SK-N-SH (cell line): Measurements from ENCODE around the gene LEFTY1.

Experiments used
- ELF1 ChIP-seq: IDR thresholded peaks from 2 replicates; pipeline ENCODE4 v1.4.0; 2012
- GABPA ChIP-seq: IDR thresholded peaks from 2 replicates; pipeline ENCODE4 v1.4.0; 2012; ENCODE audit warnings: low read depth, mild to moderate bottlenecking
- MAX ChIP-seq: IDR thresholded peaks from 2 replicates; pipeline ENCODE4 v1.4.0; 2012; ENCODE audit warnings: low read depth
- POLR2AphosphoS5 ChIP-seq: IDR thresholded peaks from 2 replicates; pipeline ENCODE4 v1.6.1; 2012; ENCODE audit warnings: low read depth, low read length
- SMC3 ChIP-seq: IDR thresholded peaks from 2 replicates; pipeline ENCODE4 v1.6.1; 2012; ENCODE audit warnings: low read depth, low read length, improper control_type of control experiment
- TAF1 ChIP-seq: IDR thresholded peaks from 2 replicates; pipeline ENCODE4 v1.6.1; 2012; ENCODE audit warnings: low read depth, mild to moderate bottlenecking, low read length, moderate library complexity, borderline replicate concordance
- TEAD4 ChIP-seq: IDR thresholded peaks from 2 replicates; pipeline ENCODE4 v1.4.0; 2012; ENCODE audit warnings: mild to moderate bottlenecking, borderline replicate concordance; ENCODE audit not compliant: insufficient read depth
- USF1 ChIP-seq: IDR thresholded peaks from 2 replicates; pipeline ENCODE4 v1.4.0; 2012; ENCODE audit warnings: low read depth, borderline replicate concordance
- USF2 ChIP-seq: fragments of 150-350 bp; IDR thresholded peaks from 2 replicates; pipeline ENCODE4 v1.6.1; 2017; ENCODE audit warnings: antibody characterized with exemption, low read length, low read depth, borderline replicate concordance
- YY1 ChIP-seq: IDR thresholded peaks from 2 replicates; pipeline ENCODE4 v1.4.0; 2012; ENCODE audit warnings: low read depth, mild to moderate bottlenecking
- TF ChIP-seq, protein P1 (sequence below): fragments of 200-600 bp; sonication (generic); IDR thresholded peaks from 2 replicates; pipeline ENCODE4 v1.6.1; 2017; ENCODE audit warnings: antibody characterized with exemption, mild to moderate bottlenecking, moderate library complexity

DNA sequence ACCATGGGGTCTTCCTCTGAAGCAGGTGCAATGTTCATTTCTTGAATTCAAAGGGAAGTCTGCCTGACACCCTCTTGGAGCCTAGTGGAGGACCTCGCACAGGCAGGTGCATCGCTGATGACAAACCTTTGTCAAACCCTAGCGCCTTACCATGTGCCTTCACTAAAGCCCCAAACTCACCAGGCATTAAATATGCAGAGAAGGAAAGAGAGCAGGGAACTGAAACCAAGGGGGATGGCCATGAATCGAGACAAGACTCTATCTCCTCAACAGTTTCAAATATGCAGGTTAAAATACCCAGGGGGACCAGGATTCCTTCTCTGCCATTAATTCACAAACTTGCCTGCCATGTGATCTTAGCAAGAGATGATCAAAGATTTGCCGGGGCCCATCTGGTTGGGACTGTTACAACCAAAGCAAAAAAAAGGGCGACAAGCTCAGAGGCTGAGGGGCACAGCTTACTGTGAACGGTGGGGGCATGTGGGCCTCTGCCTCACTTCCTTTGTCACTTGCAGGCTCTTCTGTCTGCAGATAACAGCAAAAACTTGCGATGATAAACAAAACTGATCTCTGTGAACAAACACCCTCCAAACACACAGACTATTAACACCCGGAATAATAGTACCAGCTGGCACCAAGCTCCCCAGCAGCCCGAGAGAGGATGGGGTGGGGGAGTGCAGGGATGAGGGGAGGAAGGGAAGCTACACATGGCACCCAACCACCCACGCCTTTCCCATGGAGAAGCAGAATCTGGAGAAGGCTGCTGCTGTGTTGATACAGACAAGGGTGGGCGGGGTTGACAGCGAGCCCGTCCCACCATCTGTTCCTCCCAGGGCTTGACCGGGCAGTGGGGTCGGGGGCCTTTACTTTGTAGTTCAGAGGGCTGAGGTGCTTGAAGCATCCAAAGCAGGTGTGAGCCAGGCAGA, 40.7 kb downstream of the LEFTY1 start:
- TF ChIP-seq, protein P1, sequence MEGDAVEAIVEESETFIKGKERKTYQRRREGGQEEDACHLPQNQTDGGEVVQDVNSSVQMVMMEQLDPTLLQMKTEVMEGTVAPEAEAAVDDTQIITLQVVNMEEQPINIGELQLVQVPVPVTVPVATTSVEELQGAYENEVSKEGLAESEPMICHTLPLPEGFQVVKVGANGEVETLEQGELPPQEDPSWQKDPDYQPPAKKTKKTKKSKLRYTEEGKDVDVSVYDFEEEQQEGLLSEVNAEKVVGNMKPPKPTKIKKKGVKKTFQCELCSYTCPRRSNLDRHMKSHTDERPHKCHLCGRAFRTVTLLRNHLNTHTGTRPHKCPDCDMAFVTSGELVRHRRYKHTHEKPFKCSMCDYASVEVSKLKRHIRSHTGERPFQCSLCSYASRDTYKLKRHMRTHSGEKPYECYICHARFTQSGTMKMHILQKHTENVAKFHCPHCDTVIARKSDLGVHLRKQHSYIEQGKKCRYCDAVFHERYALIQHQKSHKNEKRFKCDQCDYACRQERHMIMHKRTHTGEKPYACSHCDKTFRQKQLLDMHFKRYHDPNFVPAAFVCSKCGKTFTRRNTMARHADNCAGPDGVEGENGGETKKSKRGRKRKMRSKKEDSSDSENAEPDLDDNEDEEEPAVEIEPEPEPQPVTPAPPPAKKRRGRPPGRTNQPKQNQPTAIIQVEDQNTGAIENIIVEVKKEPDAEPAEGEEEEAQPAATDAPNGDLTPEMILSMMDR = no peak
- no peak for TF ChIP-seq YY1
- TF ChIP-seq MAX = no peak
- no peak for TF ChIP-seq ELF1
- TF ChIP-seq TEAD4 = no peak
- no peak for TF ChIP-seq POLR2AphosphoS5
- TF ChIP-seq GABPA = no peak
- no peak for TF ChIP-seq SMC3
- TF ChIP-seq TAF1 = no peak
- TF ChIP-seq USF2 = no peak
- no peak for TF ChIP-seq USF1
